T-helper 22 cell (primary cell): ENCODE measurements around the gene MSH6.
A peak's percentile ranks its signal among the peaks of the same experiment; 100 is the strongest.

ENCODE experiments used
- DNase-seq: peaks from one replicate; pipeline ENCODE4 v3.0.0-alpha.2; 2020; ENCODE audit warnings: low read depth

The MSH6 gene

GRCh38 chr2:47779426-47779790 is 3.5 kb upstream of the MSH6 start:
- DNase-seq, result no peak

GRCh38 chr2:47782381-47782670 is 619 bp upstream of the MSH6 start:
- DNase-seq, result no peak

- peak; percentile 75 for DNase-seq
Observed at GRCh38 chr2:47783486-47784351, 774 bp downstream of the MSH6 start.

- no peak for DNase-seq
Observed at GRCh38 chr2:47784352-47784851, 1.5 kb downstream of the MSH6 start.

- no peak for DNase-seq
Observed at GRCh38 chr2:47785986-47786385, 3.0 kb downstream of the MSH6 start.

GRCh38 chr2:47796090-47796697 is 13.2 kb downstream of the MSH6 start:
- no peak for DNase-seq

GRCh38 chr2:47798631-47799030 is 15.7 kb downstream of the MSH6 start:
- DNase-seq, result no peak

GRCh38 chr2:47799031-47799609 is 16.2 kb downstream of the MSH6 start:
- no peak for DNase-seq

GRCh38 chr2:47801118-47801517 is 18.2 kb downstream of the MSH6 start:
- no peak for DNase-seq

GRCh38 chr2:47803363-47803762 is 20.4 kb downstream of the MSH6 start:
- DNase-seq, result no peak

- no peak for DNase-seq
Observed at GRCh38 chr2:47803770-47804169, 20.8 kb downstream of the MSH6 start.

GRCh38 chr2:47805850-47806249 is 22.9 kb downstream of the MSH6 start:
- DNase-seq, result no peak

- DNase-seq, result no peak
Observed at GRCh38 chr2:47808614-47809013, 25.7 kb downstream of the MSH6 start.

GRCh38 chr2:47809903-47810302 is 27.0 kb downstream of the MSH6 start:
- no peak for DNase-seq

- DNase-seq, result no peak
Observed at GRCh38 chr2:47810850-47811249, 27.9 kb downstream of the MSH6 start.

GRCh38 chr2:47811668-47812067 is 28.7 kb downstream of the MSH6 start:
- DNase-seq, result no peak

- no peak for DNase-seq
Observed at GRCh38 chr2:47815764-47816163, 32.8 kb downstream of the MSH6 start.

GRCh38 chr2:47818777-47819176 is 35.8 kb downstream of the MSH6 start:
- no peak for DNase-seq

- no peak for DNase-seq
Observed at GRCh38 chr2:47819834-47820233, 36.9 kb downstream of the MSH6 start.

- no peak for DNase-seq
Observed at GRCh38 chr2:47822518-47822917, 39.6 kb downstream of the MSH6 start.

GRCh38 chr2:47833516-47833968 is 50.6 kb downstream of the MSH6 start:
- no peak for DNase-seq

- no peak for DNase-seq
Observed at GRCh38 chr2:47838249-47838648, 55.3 kb downstream of the MSH6 start.

- DNase-seq, result no peak
Observed at GRCh38 chr2:47838686-47839085, 55.7 kb downstream of the MSH6 start.
